HepG2 (cell line): ENCODE measurements around the gene ARL4D. TPM values are rescaled to one million over a fixed set of nuclear protein-coding genes. Genes with fewer than 3 reads are reported as not detected.

Source experiments
- CENPX ChIP-seq: sonication (generic); formaldehyde crosslinking; IDR thresholded peaks from 2 replicates; pipeline ENCODE4 v1.9.0; 2021; ENCODE audit warnings: mild to moderate bottlenecking, missing genetic modification reagents, moderate library complexity
- CHD4 ChIP-seq: fragments of 200-600 bp; sonication (generic); IDR thresholded peaks from 2 replicates; pipeline ENCODE4 v1.7.0; 2017; ENCODE audit warnings: mild to moderate bottlenecking, low read length, borderline replicate concordance
- FOXK2 ChIP-seq: fragments of 450-650 bp; IDR thresholded peaks from 2 replicates; pipeline ENCODE4 v1.6.1; 2016
- GABPA ChIP-seq, 2 experiments: IDR thresholded peaks; 2 replicates each; pipeline ENCODE4 v1.6.1; 2011 to 2016; ENCODE audit warnings: low read depth in 2 of 2, low read length in 1 of 2, missing biosample characterization in 1 of 2, missing genetic modification characterization in 1 of 2
- GATA4 ChIP-seq: sonication (generic); IDR thresholded peaks from 2 replicates; pipeline ENCODE4 v1.6.1; 2016; ENCODE audit warnings: antibody characterized with exemption, low read depth, borderline replicate concordance
- HNF4G ChIP-seq, 2 experiments: sonication (generic) in 1 of 2; formaldehyde crosslinking in 1 of 2; IDR thresholded peaks; 2 replicates each; pipeline versions ENCODE4 v1.4.0 to v1.6.1; 2011 to 2020; ENCODE audit warnings: borderline replicate concordance in 2 of 2, low read depth in 2 of 2, mild to moderate bottlenecking in 2 of 2, low read length in 1 of 2, missing genetic modification reagents in 1 of 2, moderate library complexity in 1 of 2
- MAFK ChIP-seq, 2 experiments: IDR thresholded peaks in 1 of 2; conservative IDR thresholded peaks in 1 of 2; 2 replicates each; pipeline ENCODE4 v1.6.1; 2011; ENCODE audit warnings: improper control_type of control experiment in 2 of 2, low read length in 2 of 2
- MZF1 ChIP-seq: sonication (generic); formaldehyde crosslinking; IDR thresholded peaks from 2 replicates; pipeline ENCODE4 v1.8.1; 2023; ENCODE audit warnings: mild to moderate bottlenecking, missing genetic modification reagents, borderline replicate concordance
- RAD51 ChIP-seq: fragments of 450-650 bp; IDR thresholded peaks from 2 replicates; pipeline ENCODE4 v1.6.1; 2016; ENCODE audit warnings: borderline replicate concordance
- STAG1 ChIP-seq: sonication (generic); formaldehyde crosslinking; IDR thresholded peaks from 2 replicates; pipeline ENCODE4 v1.4.0; 2020; ENCODE audit warnings: missing genetic modification reagents
- TMF1 ChIP-seq: sonication (generic); formaldehyde crosslinking; IDR thresholded peaks from 2 replicates; pipeline ENCODE4 v1.8.1; 2022; ENCODE audit warnings: low read depth, missing genetic modification reagents
- ZIK1 ChIP-seq: sonication (generic); formaldehyde crosslinking; IDR thresholded peaks from 2 replicates; pipeline ENCODE4 v1.5.0; 2020; ENCODE audit warnings: mild to moderate bottlenecking, low read depth, missing genetic modification reagents, borderline replicate concordance
- ZNF407 ChIP-seq: sonication (generic); formaldehyde crosslinking; IDR thresholded peaks from one replicate; pipeline ENCODE4 v1.5.1; 2020; ENCODE audit warnings: mild to moderate bottlenecking, missing genetic modification reagents; ENCODE audit errors: not compliant biosample characterization
- ZNF562 ChIP-seq: sonication (generic); formaldehyde crosslinking; IDR thresholded peaks from 2 replicates; pipeline ENCODE4 v1.8.0; 2022; ENCODE audit warnings: missing genetic modification reagents, borderline replicate concordance
- ZNF670 ChIP-seq: sonication (generic); formaldehyde crosslinking; IDR thresholded peaks from 2 replicates; pipeline ENCODE4 v1.8.0; 2022; ENCODE audit warnings: mild to moderate bottlenecking, missing genetic modification reagents, borderline replicate concordance
- ZNF7 ChIP-seq: IDR thresholded peaks from 2 replicates; pipeline ENCODE4 v1.6.1; 2016; ENCODE audit warnings: missing biosample characterization, missing genetic modification reagents
- ZNF703 ChIP-seq: sonication (generic); formaldehyde crosslinking; IDR thresholded peaks from 2 replicates; pipeline ENCODE4 v1.5.1; 2020; ENCODE audit warnings: missing genetic modification reagents, mild to moderate bottlenecking, moderate library complexity, borderline replicate concordance
- ZNF75D ChIP-seq: sonication (generic); formaldehyde crosslinking; IDR thresholded peaks from 2 replicates; pipeline ENCODE4 v1.8.1; 2023; ENCODE audit warnings: missing genetic modification reagents, mild to moderate bottlenecking, borderline replicate concordance
- polyA plus RNA-seq, 8 experiments: library from polyadenylated mRNA; depleted of rRNA in 3 of 8; stranded (reverse) in 7 of 8; unstranded in 1 of 8; fragments of >200 nt; fragmentation: Illumina TruSeq in 4 of 8; extraction: Trizol in 4 of 8; gene quantifications; 2 replicates each; pipeline versions ENCODE4 v1.2.1 to v1.2.3, GENCODE V29; 2011 to 2016; ENCODE audit warnings: low read depth in 4 of 8, missing spikeins in 1 of 8, mixed read lengths in 1 of 8; ENCODE audit not compliant: insufficient read depth in 1 of 8
- total RNA-seq, 5 experiments: library from RNA; depleted of rRNA; stranded (reverse); fragments of >200 nt; fragmentation: Illumina TruSeq; extraction: Trizol; gene quantifications; 2 replicates each; pipeline ENCODE4 v1.2.3, GENCODE V29; 2016; ENCODE audit warnings: low read depth in 1 of 5
- TF ChIP-seq, protein P1 (sequence below): sonication (generic); formaldehyde crosslinking; IDR thresholded peaks from 2 replicates; pipeline ENCODE4 v1.8.1; 2023; ENCODE audit warnings: missing genetic modification reagents, inconsistent platforms, borderline replicate concordance

The ARL4D gene
- total and polyA plus RNA-seq, 2 of the 13 experiments (the other 11 are each of a cell fraction or from before 2014, with no cell fraction given), result 9.0 to 25.9 TPM

DNA sequence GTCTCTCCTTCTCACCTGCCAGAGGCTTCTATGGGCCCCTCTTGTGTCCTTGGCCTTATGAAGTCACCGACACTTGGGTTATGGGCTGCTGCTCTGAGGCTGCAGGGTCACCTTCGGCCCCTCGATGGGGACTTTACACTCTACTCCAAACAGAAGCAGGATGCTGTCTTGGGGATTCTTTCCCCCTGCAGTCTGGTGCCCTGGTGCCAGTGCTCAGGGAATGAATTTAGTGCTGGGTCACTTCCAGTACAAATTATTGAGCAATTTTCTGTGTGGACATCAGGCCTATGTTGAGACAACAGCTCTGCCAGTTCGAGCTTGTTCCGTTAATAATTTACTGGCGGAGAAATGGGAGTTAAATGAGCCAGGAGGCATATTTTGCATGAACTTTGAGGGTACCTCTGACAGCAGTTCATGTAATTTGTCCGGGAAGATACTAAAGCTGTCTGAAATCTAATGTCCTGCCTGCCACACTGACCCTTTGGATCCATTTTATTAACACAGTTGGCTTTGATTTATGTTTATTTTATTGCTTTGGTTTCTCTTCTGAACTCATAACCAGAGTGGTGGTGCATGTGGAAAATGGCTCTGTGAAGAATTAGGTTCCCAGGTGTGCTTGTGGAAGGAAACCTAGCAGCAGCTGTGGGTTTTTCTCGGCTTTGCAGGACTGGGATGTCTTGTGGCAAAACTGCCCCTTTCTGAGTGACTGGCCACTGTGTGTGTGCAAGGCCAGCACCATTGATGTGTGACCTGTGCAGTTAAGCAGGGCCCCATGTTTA lies 50.9 kb downstream of the ARL4D start (continued):
- TF ChIP-seq CHD4 (no peak; the same call in 1 of the 2 replicates), MAFK (conservative IDR thresholded peaks at IDR 0.05 in 1 of 2, IDR thresholded peaks at IDR 0.05 in 1 of 2; ENCODE audit: low read length in 2 of 2) (0 out of 4 replicates have a peak, but pooled peaks of 1 of the 2 experiments have one; percentile 21), ZNF562 (CRISPR knock-in tag) (no peak), FOXK2 (peak; percentile 31; the same call in 1 of the 2 replicates), ZNF407 (CRISPR knock-in tag) (no peak), RAD51 (no peak), STAG1 (CRISPR knock-in tag) (peak; percentile 38), ZIK1 (CRISPR knock-in tag) (no peak), ZNF670 (CRISPR knock-in tag) (peak; percentile 91), HNF4G (IDR thresholded peaks at IDR 0.05; ENCODE audit: borderline replicate concordance, low read depth, low read length) (peak; percentile 93), HNF4G (CRISPR knock-in tag; IDR thresholded peaks at IDR 0.05; ENCODE audit: borderline replicate concordance, low read depth) (peak; percentile 91; the same call in 1 of the 2 replicates), ZNF7 (no peak), GABPA (IDR thresholded peaks at IDR 0.05; ENCODE audit: low read depth, low read length) (no peak), GABPA (CRISPR knock-in tag; IDR thresholded peaks at IDR 0.05; ENCODE audit: low read depth) (peak; percentile 59), GATA4 (peak; percentile 60; the same call in 1 of the 2 replicates), MZF1 (CRISPR knock-in tag) (no peak; the same call in 1 of the 2 replicates), ZNF75D (CRISPR knock-in tag) (no peak), ZNF703 (CRISPR knock-in tag) (peak; percentile 75; the same call in 1 of the 2 replicates), TMF1 (CRISPR knock-in tag) (no peak), CENPX (no peak)
- TF ChIP-seq, protein P1, sequence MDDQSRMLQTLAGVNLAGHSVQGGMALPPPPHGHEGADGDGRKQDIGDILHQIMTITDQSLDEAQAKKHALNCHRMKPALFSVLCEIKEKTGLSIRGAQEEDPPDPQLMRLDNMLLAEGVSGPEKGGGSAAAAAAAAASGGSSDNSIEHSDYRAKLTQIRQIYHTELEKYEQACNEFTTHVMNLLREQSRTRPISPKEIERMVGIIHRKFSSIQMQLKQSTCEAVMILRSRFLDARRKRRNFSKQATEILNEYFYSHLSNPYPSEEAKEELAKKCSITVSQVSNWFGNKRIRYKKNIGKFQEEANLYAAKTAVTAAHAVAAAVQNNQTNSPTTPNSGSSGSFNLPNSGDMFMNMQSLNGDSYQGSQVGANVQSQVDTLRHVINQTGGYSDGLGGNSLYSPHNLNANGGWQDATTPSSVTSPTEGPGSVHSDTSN (CRISPR knock-in tag), result no peak; the same call in 1 of the 2 replicates
